C4-2B (cell line): ENCODE measurements around the gene NARF.

ENCODE experiments used
- CTCF ChIP-seq: fragments of 450-650 bp; conservative IDR thresholded peaks from 2 replicates; pipeline ENCODE4 v1.5.1; 2017; ENCODE audit warnings: mild to moderate bottlenecking
- ZFX ChIP-seq: fragments of 450-650 bp; IDR thresholded peaks from 2 replicates; pipeline ENCODE4 v1.6.1; 2017

- TF ChIP-seq CTCF (peak; percentile 83), ZFX (no peak)
Observed at GRCh38 chr17:82424001-82424862, 34.3 kb upstream of the NARF start.
